GM19395 (cell line): ENCODE measurements around the gene NUTM2E.
"Not testable (repeated sequence)": the region's sequence is repeated elsewhere in the genome, so short reads cannot be mapped to it uniquely, and the experiment has no call there.

Experiments
- ATAC-seq: cut with Tn5 transposase; IDR thresholded peaks from one replicate; pipeline ENCODE4 v1.9.1; 2021; ENCODE audit warnings: mild to moderate bottlenecking, moderate library complexity; ENCODE audit not compliant: unreplicated experiment

The NUTM2E gene

GRCh38 chr10:79862803-79863202 lies 36.3 kb downstream of the NUTM2E start:
- not testable (repeated sequence) for ATAC-seq

GRCh38 chr10:79866903-79867551 lies 40.5 kb downstream of the NUTM2E start:
- ATAC-seq = not testable (repeated sequence)

GRCh38 chr10:79868023-79868422 lies 41.5 kb downstream of the NUTM2E start:
- ATAC-seq = not testable (repeated sequence)

- ATAC-seq = not testable (repeated sequence)
Observed at GRCh38 chr10:79869439-79870097, 43.0 kb downstream of the NUTM2E start.

- ATAC-seq = not testable (repeated sequence)
Observed at GRCh38 chr10:79871729-79872128, 45.2 kb downstream of the NUTM2E start.
